Osteoblast (primary cell): ENCODE results near the gene MFSD11. TPM values are rescaled to one million over a fixed set of nuclear protein-coding genes. Genes with fewer than 3 reads are reported as not detected.
"Not testable (repeated sequence)": the region's sequence is repeated elsewhere in the genome, so short reads cannot be mapped to it uniquely, and the experiment has no call there.

Experiments used
- DNase-seq: peaks from one replicate; pipeline ENCODE4 v3.0.0; 2011; ENCODE audit warnings: low spot score, mixed read lengths; ENCODE audit not compliant: insufficient read length; ENCODE audit errors: missing footprints
- H2AFZ ChIP-seq: 2 replicates; pipeline ENCODE4 v1.6.0; 2011; ENCODE audit warnings: mild to moderate bottlenecking, low read length
- H3K27ac ChIP-seq: 2 replicates; pipeline ENCODE4 v1.5.1; 2011; ENCODE audit warnings: mild to moderate bottlenecking, low read depth, low read length, moderate library complexity
- H3K27me3 ChIP-seq: 2 replicates; pipeline ENCODE4 v1.6.0; 2012; ENCODE audit warnings: mild to moderate bottlenecking, control low read depth, inconsistent platforms, low read length, moderate library complexity; ENCODE audit not compliant: insufficient read depth
- H3K36me3 ChIP-seq: 2 replicates; pipeline ENCODE4 v1.5.1; 2011; ENCODE audit warnings: mild to moderate bottlenecking, low read length, control low read depth, moderate library complexity; ENCODE audit not compliant: insufficient read depth
- H3K4me1 ChIP-seq: 2 replicates; pipeline ENCODE4 v1.5.1; 2011; ENCODE audit warnings: mild to moderate bottlenecking, low read length, control low read depth, moderate library complexity; ENCODE audit not compliant: insufficient read depth
- H3K4me2 ChIP-seq: 2 replicates; pipeline ENCODE4 v1.6.0; 2011; ENCODE audit warnings: mild to moderate bottlenecking, low read length; ENCODE audit not compliant: insufficient read depth
- H3K4me3 ChIP-seq: fragments of 200-600 bp; sonication (generic); 3 replicates; pipeline ENCODE4 v1.5.1; 2012; ENCODE audit warnings: mild to moderate bottlenecking, low read length, inconsistent platforms; ENCODE audit not compliant: insufficient read depth
- H3K79me2 ChIP-seq: 2 replicates; pipeline ENCODE4 v1.6.0; 2012; ENCODE audit warnings: mild to moderate bottlenecking, low read length, control low read depth, inconsistent platforms; ENCODE audit not compliant: insufficient read depth
- H3K9me3 ChIP-seq: 2 replicates; pipeline ENCODE4 v1.5.1; 2011; ENCODE audit warnings: low read depth, low read length, control low read depth
- H4K20me1 ChIP-seq: 2 replicates; pipeline ENCODE4 v1.6.0; 2012; ENCODE audit warnings: mild to moderate bottlenecking, low read length, control low read depth; ENCODE audit not compliant: insufficient read depth
- CTCF ChIP-seq: IDR thresholded peaks from 2 replicates; pipeline ENCODE4 v1.5.1; 2011; ENCODE audit warnings: mild to moderate bottlenecking, low read depth, low read length, moderate library complexity; ENCODE audit errors: extremely low read depth
- total RNA-seq: library from RNA; depleted of rRNA; stranded (reverse); fragments of >200 nt; gene quantifications from 2 replicates; pipeline ENCODE4 v1.2.3, GENCODE V29; 2012

MFSD11 gene
- total RNA-seq, 1 donor: 42.0 TPM

GRCh38 chr17:76738468-76738850, 540 bp downstream of the MFSD11 start:
- peaks cover 61% of the 10 kb centered on the region for H3K79me2 ChIP-seq
- DNase-seq: peak; percentile 78
- H3K4me2 ChIP-seq: peak overlapping the region; percentile 82
- H3K4me1 ChIP-seq: peaks cover 34% of the 10 kb centered on the region
- no peaks in the 10 kb centered on the region for H3K27me3 ChIP-seq
- peaks cover 26% of the 10 kb centered on the region for H4K20me1 ChIP-seq
- no peaks in the 10 kb centered on the region for H3K9me3 ChIP-seq
- peak overlapping the region; percentile 96 for H3K27ac ChIP-seq
- TF ChIP-seq CTCF: no peak
- H3K4me3 ChIP-seq: peak overlapping the region; percentile 98
- peak overlapping the region; percentile 82 for H2AFZ ChIP-seq
- H3K36me3 ChIP-seq: peaks cover 34% of the 10 kb centered on the region

- Histone ChIP-seq H4K20me1 (peaks cover 16% of the 10 kb centered on the region), H3K79me2 (peaks cover 49% of the 10 kb centered on the region), H3K36me3 (peaks cover 31% of the 10 kb centered on the region), H3K4me2 (peak overlapping the region; percentile 82), H3K4me1 (peaks cover 22% of the 10 kb centered on the region)
- not testable (repeated sequence) for H3K4me3 ChIP-seq, DNase-seq, H3K27ac ChIP-seq, H2AFZ ChIP-seq, H3K27me3 ChIP-seq, H3K9me3 ChIP-seq
Measured at GRCh38 chr17:76739568-76740115, 1.7 kb downstream of the MFSD11 start.

GRCh38 chr17:76740329-76741118, 2.6 kb downstream of the MFSD11 start:
- Histone ChIP-seq H3K27ac (no peak overlapping the region), H3K9me3 (no peaks in the 10 kb centered on the region), H3K36me3 (peaks cover 29% of the 10 kb centered on the region), H3K27me3 (no peaks in the 10 kb centered on the region), H3K4me3 (no peak overlapping the region), H4K20me1 (peaks cover 8% of the 10 kb centered on the region), H3K4me1 (peaks cover 13% of the 10 kb centered on the region), H3K79me2 (peaks cover 40% of the 10 kb centered on the region), H3K4me2 (peak overlapping the region; percentile 37), H2AFZ (no peak overlapping the region)
- DNase-seq: peak; percentile 21
- TF ChIP-seq CTCF: no peak

- no peak overlapping the region for H3K4me2 ChIP-seq
- peaks cover 25% of the 10 kb centered on the region for H3K79me2 ChIP-seq
- no peaks in the 10 kb centered on the region for H3K27me3 ChIP-seq
- peak; percentile 25 for DNase-seq
- peaks cover 9% of the 10 kb centered on the region for H3K4me1 ChIP-seq
- no peak for TF ChIP-seq CTCF
- H3K36me3 ChIP-seq: peaks cover 29% of the 10 kb centered on the region
- H4K20me1 ChIP-seq: no peaks in the 10 kb centered on the region
- H3K9me3 ChIP-seq: no peaks in the 10 kb centered on the region
- no peak overlapping the region for H2AFZ ChIP-seq
- no peak overlapping the region for H3K4me3 ChIP-seq
- no peak overlapping the region for H3K27ac ChIP-seq
Measured at GRCh38 chr17:76742958-76743357, 5.0 kb downstream of the MFSD11 start.
